ENCODE results near the gene NPIPA2. TPM values are rescaled to one million over a fixed set of nuclear protein-coding genes. Genes with fewer than 3 reads are reported as not detected.

The NPIPA2 gene
- total RNA-seq, 1 experiment from 2014 or later, result 2.2 TPM

Other genes starting within 250 kb of the NPIPA2 start
- gene PARN, start 112.3 kb upstream of the NPIPA2 start, total RNA-seq (2022), result 27.1 and 30.7 TPM in 2 replicates
- gene BFAR, start 109.6 kb upstream of the NPIPA2 start, total RNA-seq (2022), result 41.3 and 42.7 TPM in 2 replicates
- 1.00 and 1.4 TPM in 2 replicates for gene PLA2G10, start 48.2 kb upstream of the NPIPA2 start, total RNA-seq (2022)
- gene NPIPA3, start 39.1 kb upstream of the NPIPA2 start, total RNA-seq (2022), result 1.8 TPM in 1 of 2 replicates, not detected in the other
- 128 and 138 TPM in 2 replicates for gene NOMO1, start 91.2 kb downstream of the NPIPA2 start, total RNA-seq (2022)
- 91.0 and 93.1 TPM in 2 replicates for gene NPIPA1, start 194.9 kb downstream of the NPIPA2 start, total RNA-seq (2022)
- gene PDXDC1, start 232.5 kb downstream of the NPIPA2 start, total RNA-seq (2022), result 139 and 149 TPM in 2 replicates